CD4-positive, alpha-beta T cell treated with Interleukin-10 for 1 hour (primary cell): ENCODE measurements around the gene TPO.
"Not testable (repeated sequence)": the region's sequence is repeated elsewhere in the genome, so short reads cannot be mapped to it uniquely, and the experiment has no call there.

Experiments used
- DNase-seq: peaks from one replicate; pipeline ENCODE4 v3.0.0-alpha.2; 2020

Gene TPO

DNA sequence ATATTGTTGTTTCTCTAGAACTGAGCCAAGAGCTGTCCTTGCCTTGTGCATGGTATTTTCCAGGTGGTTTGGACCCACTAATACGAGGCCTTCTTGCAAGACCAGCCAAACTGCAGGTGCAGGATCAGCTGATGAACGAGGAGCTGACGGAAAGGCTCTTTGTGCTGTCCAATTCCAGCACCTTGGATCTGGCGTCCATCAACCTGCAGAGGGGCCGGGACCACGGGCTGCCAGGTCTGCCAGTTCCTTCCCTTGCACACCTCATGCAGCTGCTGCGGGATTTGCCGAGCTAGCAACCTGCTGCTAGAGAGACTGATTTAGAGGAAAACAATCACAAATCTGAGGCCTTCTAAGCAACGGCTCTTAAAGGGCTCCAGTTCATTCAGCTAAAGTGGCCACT, 74.5 kb downstream of the TPO start:
- no peak for DNase-seq

DNA sequence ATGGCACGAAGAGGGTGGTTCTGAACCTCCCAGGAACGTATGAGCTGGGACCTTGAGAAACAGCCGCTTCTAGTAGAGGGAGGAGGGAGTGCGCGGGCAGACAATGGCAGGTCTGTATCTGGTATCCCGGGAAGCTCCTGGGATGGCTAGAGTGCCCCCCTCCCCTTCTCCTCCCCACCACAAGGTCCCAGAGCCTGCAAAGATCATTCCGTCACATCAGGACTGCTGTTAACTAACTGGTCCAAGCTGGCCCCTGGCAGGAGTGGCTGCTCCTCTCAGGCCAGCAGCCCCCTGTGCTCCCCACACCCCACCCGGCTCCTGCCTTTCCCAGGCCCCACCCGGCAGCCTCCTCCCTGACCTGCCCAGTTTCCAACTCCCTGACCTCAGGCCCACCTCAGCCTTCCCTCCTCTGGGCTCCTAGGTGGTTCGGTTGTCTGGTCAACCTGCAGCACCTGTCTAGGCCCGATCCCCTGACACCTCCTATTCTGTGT, 75.0 kb downstream of the TPO start:
- DNase-seq: no peak

DNA sequence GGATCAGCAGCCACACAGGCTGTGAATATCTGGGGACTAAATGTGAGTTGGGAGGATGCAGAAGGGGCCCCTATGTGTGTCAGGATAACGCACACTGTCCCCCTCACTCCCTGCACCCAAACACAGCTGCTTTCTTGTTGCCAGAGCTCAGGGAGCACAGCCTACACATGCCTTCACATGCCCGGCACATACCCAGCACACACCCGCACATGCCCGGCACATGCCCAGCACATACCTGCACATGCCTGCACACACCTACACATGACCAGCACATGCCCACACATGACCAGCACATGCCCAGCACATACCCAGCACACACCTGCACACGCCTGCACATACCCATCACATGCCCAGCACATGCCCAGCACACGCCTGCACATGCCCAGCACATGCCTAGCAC, 75.6 kb downstream of the TPO start:
- DNase-seq: no peak

DNA sequence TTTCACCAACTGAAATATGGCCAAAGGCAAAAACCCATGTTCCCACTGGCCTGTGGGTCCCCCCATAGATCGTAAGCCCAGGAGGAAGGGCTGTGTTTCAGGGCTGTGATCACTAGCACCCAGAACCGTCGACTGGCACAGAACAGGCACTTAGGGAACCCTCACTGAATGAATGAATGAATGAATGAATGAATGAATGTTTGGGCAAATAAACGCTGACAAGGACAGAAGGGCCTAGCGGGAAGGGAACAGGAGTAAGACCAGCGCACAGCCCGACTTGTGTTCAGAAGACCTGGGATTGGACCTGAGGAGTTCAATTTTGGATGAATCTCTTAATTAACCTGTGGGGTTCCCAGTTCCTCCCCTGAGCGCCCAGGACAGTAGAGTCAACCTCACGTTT, 76.2 kb downstream of the TPO start:
- DNase-seq: no peak

DNA sequence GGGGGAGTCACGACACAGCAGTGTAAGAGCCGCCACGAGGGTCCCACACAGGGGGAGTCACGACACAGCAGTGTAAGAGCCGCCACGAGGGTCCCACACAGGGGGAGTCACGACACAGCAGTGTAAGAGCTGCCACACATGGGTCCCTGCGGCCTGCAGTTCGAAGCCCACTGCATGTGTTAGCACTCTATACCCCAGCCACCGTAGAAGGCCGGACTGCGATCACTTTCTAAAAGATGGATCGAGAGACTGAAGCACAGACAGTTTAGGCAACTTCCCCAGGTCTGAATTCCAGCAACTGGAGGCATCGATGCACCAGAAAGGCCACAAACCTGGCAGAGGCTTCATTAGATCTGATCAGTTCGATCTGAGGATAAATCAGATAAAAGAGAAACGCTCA, 77.1 kb downstream of the TPO start:
- DNase-seq: not testable (repeated sequence)

DNA sequence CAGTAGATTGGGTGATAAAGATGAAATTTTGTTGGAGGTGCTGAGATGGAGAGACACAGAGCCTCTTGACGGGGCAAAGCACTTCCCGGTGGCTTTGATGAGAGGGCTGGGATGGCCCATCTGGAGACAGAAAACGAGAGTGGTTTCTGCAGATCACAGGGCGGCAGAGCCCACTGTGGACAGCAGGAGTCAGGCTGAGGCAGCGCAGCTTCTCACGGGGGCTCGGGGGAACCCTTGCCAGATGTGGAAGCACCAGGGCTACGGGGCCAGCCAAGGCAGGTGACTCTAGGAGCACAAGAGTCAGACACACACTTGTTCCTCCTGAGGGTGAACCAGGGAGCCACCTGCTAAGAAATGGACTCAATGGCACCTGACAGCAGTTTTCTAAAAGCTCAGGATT, 78.5 kb downstream of the TPO start:
- DNase-seq: no peak

DNA sequence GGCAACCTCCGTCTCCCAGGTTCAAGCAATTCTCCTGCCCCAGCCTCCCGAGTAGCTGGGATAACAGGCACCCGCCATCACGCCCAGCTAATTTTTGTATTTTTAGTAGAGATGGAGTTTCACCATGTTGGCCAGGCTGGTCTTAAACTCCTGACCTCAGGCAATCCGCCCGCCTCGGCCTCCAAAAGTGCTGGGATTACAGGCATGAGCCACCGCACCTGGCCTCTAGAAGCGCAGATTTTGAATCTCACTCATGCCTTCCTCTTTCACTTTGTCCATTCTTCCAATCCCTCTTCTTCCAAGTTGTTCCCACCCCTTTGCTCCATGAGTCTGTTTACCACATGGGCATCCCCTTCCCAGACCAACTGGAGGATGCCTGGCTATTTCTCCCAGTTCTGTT, 79.0 kb downstream of the TPO start:
- DNase-seq: not testable (repeated sequence)

DNA sequence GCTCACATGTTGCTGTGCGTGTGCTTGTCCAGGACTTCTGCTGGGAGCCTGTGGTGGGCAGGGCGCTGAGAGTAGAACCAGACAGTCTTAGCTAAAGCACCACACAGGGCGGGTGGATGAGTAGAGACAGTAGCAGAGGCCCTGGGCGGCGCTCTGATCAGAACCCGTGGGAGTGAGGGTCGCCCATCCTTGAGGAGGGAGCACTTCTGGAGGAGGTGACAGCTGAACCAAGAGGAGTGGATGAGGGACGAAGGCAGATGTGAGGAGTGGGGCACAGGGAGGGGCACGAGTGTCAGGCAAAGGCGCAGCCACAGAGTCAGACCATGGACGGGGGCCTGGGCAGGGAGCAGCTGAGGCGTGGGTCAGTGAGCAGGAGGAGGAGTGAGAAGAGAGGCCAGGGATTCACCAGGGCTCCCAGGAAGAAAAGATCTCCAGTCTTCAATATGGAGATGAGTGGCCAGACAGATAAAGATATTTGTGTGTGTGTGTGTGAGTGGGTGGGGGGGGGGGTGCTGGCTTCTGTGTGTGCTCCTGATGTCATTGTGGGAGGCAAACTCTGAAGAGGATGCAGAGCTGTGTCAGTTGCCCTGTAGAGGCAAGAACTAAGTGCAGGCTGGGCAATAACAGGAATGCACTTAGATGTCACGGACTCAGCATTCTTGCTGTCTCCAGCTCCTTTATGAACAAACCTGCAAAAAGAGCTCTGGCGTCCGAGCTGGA, 79.6 kb downstream of the TPO start:
- no peak for DNase-seq

DNA sequence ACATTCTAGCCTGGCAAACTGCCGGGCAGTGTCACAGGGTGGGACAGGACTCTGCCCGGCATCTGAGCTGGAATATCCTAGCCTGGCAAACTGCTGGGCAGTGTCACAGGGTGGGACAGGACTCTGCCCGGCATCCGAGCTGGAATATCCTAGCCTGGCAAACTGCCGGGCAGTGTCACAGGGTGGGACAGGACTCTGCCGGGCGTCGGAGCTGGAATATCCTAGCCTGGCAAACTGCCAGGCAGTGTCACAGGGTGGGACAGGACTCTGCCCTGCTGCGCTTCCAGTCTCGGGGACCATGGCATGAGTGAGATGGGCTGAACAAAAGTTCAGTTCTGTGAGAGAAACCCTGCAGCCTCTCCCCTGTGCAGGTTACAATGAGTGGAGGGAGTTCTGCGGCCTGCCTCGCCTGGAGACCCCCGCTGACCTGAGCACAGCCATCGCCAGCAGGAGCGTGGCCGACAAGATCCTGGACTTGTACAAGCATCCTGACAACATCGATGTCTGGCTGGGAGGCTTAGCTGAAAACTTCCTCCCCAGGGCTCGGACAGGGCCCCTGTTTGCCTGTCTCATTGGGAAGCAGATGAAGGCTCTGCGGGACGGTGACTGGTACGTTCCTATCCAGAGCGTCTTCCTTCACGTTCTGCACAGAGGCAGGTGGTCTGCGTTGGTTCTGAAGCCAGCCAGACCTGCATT, 80.3 kb downstream of the TPO start:
- no peak for DNase-seq

DNA sequence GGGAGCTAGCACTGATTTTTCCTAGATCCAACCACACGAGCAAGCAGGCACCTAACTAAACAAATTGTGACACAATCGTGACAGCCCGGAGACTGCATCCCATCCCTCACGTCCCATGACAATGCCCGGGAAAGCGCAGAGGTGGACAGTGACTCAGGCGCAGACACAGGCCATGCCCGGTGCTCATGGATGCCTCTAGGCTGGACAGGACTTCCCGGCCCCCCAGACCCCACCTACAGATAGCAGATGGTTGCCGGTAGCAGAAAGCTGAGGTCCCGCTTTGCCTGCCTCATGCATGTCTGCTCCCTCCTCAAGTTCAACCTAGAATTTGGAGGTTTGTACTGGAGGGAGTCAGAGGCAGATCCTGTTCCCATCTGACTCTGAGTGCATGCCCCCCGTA, 81.0 kb downstream of the TPO start:
- no peak for DNase-seq

DNA sequence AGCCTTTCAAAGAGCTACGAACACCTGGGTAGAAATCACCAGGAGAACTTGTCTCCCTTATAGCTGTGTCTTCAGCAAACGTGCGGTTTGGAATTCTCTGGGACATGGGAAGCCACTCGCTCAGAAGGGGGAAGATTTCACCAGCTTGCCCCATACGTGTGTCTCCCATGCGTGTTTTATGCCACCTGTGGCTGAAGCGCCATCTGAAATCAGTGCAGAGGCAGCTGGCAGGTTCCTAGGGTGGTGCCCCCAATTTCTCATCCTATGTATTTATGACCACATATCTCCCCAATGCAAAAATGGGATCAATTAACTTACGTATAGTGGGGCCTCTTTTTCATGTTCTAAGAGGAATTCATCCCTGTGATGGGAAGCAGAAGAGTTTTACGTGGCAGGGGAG, 81.6 kb downstream of the TPO start:
- no peak for DNase-seq

DNA sequence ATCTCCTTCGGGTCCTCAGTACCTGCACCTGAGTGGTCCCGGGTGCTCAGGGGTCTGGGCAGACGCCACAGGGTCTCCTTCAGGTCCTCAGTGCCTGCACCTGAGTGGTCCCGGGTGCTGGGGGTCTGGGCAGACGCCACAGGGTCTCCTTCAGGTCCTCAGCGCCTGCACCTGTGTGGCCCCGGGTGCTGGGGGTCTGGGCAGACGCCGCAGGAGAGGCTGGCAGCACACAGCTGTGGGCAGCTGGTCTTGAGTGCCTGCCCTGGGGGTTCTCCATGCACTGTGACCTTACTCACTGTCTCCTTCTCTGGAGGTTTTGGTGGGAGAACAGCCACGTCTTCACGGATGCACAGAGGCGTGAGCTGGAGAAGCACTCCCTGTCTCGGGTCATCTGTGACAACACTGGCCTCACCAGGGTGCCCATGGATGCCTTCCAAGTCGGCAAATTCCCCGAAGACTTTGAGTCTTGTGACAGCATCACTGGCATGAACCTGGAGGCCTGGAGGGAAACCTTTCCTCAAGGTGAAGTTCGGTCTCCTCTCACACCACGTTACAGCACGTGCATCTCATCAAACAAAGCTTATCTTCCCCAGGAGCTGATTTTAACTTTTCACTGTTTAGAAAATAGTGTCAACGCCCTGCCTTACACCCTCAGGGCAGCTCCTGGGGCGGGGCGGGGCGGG, 82.6 kb downstream of the TPO start:
- no peak for DNase-seq

DNA sequence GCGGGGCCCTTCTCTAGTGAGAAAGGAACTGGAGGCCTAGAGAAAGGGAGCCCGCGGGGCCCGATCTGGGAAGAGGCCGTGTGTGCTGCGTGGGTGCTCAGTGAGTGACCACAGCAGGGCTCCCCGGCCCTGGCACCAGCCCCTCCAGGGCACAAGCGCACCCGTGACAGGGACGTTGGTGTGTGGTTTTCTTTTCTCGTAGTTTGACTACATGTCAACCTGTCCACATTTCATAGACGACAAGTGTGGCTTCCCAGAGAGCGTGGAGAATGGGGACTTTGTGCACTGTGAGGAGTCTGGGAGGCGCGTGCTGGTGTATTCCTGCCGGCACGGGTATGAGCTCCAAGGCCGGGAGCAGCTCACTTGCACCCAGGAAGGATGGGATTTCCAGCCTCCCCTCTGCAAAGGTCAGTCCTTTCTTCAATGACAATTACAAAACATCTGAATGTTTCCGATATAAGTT, 83.1 kb downstream of the TPO start:
- DNase-seq: no peak

DNA sequence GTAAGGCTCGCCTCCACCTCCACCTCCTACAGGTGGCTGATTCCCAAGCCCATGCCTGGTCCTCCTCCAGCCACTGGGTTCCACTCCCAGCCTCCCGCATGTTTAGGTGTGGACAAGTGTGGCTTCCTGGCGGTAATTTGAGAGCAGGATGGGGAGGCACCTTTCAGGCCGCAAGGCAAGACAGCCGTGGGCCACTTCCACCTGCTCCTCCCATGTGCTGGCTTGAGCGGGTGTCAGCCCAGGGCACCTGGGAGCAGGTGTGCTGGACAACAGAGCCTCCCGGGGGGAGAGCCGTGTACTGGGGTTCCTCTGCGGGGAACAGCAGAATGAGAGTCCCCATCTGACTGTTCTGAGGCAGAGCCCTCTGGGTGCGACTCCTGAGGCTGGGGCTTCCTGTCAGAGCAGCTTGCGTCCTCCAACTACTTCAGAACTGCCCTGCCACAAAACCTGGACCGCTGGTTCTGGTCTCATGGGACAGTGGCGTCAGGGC, 83.9 kb downstream of the TPO start:
- DNase-seq: no peak

DNA sequence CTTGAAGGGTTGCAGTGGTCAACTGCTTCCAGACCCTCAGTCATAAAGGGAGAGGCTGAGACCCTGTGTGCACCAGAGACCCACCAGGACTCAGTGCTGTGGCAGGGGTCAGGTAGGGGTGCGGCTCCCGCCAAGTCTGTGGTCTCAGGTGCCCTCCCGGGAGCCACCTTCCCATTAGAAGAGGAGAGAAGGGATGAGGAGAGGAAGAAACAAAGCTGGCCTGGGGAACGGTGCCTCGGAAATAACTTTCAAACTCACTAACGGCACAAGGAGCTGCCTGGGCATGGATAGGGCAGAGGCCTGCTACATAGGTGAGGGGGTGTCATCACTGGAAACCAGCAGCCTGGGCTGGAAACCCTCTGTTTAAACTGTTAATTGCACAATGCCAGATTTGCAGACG, 84.9 kb downstream of the TPO start:
- DNase-seq: no peak

DNA sequence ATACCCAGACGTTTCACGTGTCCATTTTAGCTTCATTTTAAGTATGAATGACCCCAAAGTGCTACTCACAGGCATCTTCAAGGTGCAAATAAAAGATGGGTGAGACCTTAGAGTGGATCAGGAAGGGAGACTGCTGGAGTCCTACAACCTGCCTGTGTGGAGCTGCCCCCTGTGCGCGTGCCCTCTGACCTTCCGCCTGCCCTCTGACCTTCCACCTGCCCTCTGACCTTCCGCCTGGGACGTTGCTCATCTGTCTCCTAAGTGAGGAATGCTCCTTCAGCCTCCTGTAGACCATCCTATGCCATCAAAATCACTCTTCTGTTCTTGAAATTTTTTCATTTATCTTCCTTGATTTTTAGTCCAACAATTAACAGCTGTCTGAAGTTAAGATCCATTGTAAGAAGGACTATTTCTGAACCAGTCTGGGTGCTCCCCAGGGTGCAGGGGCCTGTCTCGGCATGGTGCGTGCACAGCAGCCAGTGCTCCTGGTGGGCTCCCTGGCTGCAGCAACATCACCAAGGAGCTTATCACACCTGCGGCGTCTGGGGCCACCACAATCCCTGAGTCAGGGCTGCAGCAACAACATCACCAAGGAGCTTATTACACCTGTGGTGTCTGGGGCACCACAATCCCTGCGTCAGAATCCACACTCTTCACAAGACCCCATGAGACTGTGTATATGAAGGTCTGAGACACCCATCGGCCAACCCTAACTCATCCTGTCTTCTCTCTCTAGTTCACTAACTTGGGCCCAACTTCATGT, 86.0 kb downstream of the TPO start:
- DNase-seq: no peak

DNA sequence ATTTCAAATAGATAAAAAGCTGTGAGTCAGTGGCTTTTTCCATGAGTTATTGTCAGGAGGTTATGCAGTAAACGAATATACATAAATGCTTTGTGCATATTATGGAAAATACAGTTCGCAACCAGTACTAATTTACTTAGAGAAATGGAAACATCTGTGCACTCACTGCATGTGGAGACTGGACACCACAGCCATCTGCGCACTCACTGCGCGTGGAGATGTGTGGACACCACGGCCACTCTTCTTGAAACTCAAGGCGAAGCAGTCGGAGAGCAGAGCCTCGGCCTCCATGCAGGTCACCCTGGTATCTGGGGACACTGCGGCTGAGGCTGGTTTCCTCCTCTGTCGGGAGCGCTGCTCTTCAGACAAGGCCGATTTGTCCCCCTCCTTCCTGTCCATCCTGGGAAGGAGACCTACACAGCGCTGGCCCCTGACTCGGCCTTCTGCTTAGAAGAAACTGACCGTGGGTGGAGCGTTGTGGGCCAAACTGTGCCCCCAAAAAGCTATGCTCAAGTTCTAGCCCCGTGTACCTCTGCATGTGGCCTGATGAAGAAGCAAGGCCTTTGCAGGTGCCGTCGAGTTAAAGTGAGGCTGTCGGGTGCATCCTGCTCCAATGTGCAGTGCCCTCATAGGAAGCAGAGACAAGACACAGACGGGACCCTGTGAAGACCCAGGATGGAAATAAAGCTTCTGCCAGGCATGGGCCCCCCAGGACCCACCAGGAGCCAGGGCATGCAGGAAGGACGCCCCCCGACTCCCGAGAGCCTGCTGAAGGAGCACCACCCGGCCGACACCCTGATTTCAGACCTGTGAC, 88.0 kb downstream of the TPO start:
- no peak for DNase-seq

DNA sequence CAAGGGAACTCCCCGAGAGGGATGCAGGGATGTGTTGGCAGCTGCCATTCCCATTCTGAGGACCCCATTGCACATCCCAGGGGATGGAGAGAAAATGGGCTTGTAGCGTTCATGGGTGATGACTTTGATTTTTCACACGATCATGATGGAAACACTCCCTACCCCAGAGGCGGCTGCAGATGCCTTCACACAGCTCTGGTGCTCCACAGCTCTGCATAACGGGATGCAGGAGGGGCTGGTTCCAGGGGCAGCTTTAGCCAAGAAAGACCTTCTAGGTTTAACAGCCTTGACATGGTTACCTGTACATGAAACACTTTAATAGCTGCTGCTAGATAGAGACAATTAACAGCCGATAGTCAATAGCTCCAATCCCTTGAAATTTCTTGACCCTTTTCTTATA, 88.7 kb downstream of the TPO start:
- no peak for DNase-seq

DNA sequence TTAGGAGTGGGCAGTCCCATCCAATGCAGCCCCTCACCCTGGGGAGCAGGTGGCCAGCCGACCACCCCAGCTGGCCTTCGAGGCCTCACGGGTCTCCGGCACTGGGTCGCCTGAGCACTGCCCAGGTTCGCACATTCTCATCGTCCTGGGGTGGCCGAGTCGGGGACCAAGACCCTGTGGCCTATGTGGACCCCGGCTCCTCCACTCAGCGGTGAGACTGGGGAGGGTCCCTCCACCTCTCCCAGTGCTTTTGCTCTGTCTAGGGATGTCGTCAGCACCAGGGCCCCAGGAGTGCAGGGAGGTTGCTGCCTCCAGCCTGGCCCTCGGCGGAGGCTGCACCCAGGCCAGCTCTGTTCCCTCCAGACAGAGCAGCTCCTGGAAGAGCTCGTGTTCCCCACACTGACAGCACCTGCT, 89.6 kb downstream of the TPO start:
- DNase-seq: no peak

DNA sequence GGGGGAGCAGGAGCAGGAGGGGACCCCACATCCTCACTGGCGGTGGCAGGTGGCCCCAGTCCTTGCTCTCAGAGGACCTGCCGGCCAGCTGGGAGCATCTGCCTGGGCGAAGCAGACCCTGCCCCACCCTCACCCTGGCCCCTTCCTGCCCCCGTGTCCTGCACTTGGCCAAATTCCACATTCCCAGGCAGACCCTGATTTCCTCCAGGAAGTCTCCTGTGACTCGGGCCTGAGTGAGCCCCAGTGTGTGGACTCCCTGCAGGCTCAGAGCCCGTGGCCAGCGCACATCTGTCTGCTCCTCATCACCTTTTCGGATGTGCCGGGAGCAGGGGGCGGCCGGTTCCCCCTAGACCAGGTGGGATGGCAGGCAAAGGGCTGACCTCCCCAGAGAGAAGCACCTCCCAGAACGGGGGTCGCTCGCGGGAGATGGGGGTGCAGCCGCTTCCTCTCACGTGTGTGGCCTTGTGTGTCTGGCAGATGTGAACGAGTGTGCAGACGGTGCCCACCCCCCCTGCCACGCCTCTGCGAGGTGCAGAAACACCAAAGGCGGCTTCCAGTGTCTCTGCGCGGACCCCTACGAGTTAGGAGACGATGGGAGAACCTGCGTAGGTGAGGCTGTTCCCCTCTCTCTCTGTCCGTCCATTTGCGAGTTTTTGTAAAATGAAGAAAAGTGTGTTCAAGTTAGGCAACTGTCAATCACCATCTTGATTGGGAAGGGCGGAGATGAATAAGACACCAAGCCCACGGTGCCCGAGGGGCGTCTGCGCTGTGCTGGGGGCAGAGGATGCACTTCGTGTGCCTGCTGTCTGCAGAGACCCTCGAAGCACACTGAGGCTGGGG, 90.4 kb downstream of the TPO start:
- no peak for DNase-seq

DNA sequence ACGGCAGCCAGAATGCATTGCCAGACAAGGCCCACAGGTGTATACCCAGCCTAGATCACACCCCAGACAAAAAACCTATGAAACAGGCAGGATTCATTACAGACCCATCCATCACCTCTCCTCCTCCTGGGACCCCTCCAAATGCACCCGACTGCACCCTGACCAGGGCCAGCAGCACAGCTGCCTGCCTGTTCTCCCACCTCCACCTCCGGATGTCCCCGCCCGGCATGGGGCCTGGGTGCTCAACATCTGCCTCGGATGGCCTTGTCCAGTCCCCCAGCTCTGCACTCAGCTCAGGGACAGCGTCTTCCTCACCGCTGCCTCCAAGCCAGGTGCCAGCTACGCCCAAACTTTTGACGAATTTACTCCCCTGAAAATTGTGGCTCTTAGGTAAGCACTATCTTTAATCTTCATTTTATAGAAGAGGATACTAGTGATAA, 91.1 kb downstream of the TPO start:
- no peak for DNase-seq
